Ovary (tissue), 9 donors: Measurements from ENCODE around the gene ABCA2. TPM values are rescaled to one million over a fixed set of nuclear protein-coding genes. Genes with fewer than 3 reads are reported as not detected.
A peak's percentile ranks its signal among the peaks of the same experiment; 100 is the strongest.

Experiments used
- DNase-seq, 5 donors: peaks; one replicate each; pipeline ENCODE4 v3.0.0-alpha.2; 2019 to 2020
- H3K27ac ChIP-seq, 2 donors: fragments of 200-600 bp; one replicate each; pipeline versions ENCODE4 v1.5.1 to v1.8.0; 2019 to 2022
- H3K27me3 ChIP-seq: fragments of 200-600 bp; one replicate; pipeline ENCODE4 v1.8.0; 2022
- H3K36me3 ChIP-seq: fragments of 200-600 bp; sonication (generic); one replicate; pipeline ENCODE4 v1.5.1; 2019
- H3K4me1 ChIP-seq: one replicate; pipeline ENCODE4 v1.8.1; 2013; ENCODE audit warnings: mild to moderate bottlenecking, moderate library complexity; ENCODE audit not compliant: insufficient read depth
- H3K4me3 ChIP-seq: fragments of 200-600 bp; sonication (generic); one replicate; pipeline ENCODE4 v1.5.1; 2017
- H3K9me3 ChIP-seq, 2 donors: fragments of 200-600 bp in 1 of 2; sonication (generic) in 1 of 2; one replicate each; pipeline versions ENCODE4 v1.5.1 to v1.8.1; 2013 to 2019; ENCODE audit warnings: mild to moderate bottlenecking in 1 of 2, moderate library complexity in 1 of 2
- CTCF ChIP-seq, 3 donors: fragments of 450-650 bp in 2 of 3; fragments of 200-600 bp in 1 of 3; IDR thresholded peaks; one replicate each; pipeline versions ENCODE4 v1.5.1 to v1.8.0; 2016 to 2022; ENCODE audit warnings: antibody characterized with exemption in 3 of 3, mild to moderate bottlenecking in 1 of 3
- EP300 ChIP-seq: sonication (generic); formaldehyde crosslinking; IDR thresholded peaks from one replicate; pipeline ENCODE4 v1.6.1; 2017; ENCODE audit warnings: antibody characterized with exemption
- POLR2A ChIP-seq: fragments of 450-650 bp; IDR thresholded peaks from one replicate; pipeline ENCODE4 v1.6.1; 2017; ENCODE audit warnings: antibody characterized with exemption, mild to moderate bottlenecking, moderate library complexity
- WGBS, 3 donors: extraction: QIAGEN DNeasy Blood & Tissue Kit in 1 of 3; methylation state at CpG; one replicate each; pipeline versions ENCODE4 v1.1.5 to v1.1.7; 2013 to 2017; 5-methylcytosine and 5-hydroxymethylcytosine counted together
- intact Hi-C, 4 donors: fragments of 100-400 bp; cut with DNase I; formaldehyde crosslinking; loops; one replicate each; pipeline versions ENCODE4 v1.11.0 to v1.15.1; 2022 to 2023
- polyA plus RNA-seq, 2 donors: library from polyadenylated mRNA; stranded (reverse); fragments of 200-250 nt in 1 of 2; fragments of 350-450 nt in 1 of 2; fragmentation: Illumina TruSeq in 1 of 2; extraction: RNeasy Lipid Tissue Mini Kit (QIAGEN cat#74804) in 1 of 2; gene quantifications; one replicate each; pipeline ENCODE4 v1.2.3, GENCODE V29; 2013 to 2014
- total RNA-seq, 7 donors: library from RNA; depleted of rRNA in 2 of 7; stranded (reverse); fragments of >200 nt in 2 of 7; fragmentation: NEBNext Ultra II Directional in 3 of 7; extraction: Animal tissue kit (Norgen Biotek cat#: 25700) in 3 of 7; gene quantifications; one replicate each; pipeline versions ENCODE4 v1.1.0 to v1.2.4, GENCODE V29; 2016 to 2023
- donor health status: DM: no; HTN: no; CAD: no; lungs with moderate emphysema.
- donor health status: DM: no; HTN: no; CAD: no.
- donor health status: Bipolar disorder and iron deficiency.
- donor health status: DM: yes; HTN: yes; CAD: no.
- donor health status: DM: no; HTN: no; CAD: no.
- donor health status: DM: yes; HTN: yes; CAD: no.

ABCA2 gene
- total and polyA plus RNA-seq, 9 donors = 2.0 to 26.9 (median 12.3) TPM

- no peaks in the 10 kb centered on the region for H3K36me3 ChIP-seq
- H3K4me1 ChIP-seq = peaks cover 6% of the 10 kb centered on the region
- 86 to 92% (median 88%) methylated on average over 16 of the region's 16 CpGs for WGBS, 3 donors
- H3K4me3 ChIP-seq = no peak overlapping the region
- no peak for DNase-seq
- no peak for TF ChIP-seq EP300
- TF ChIP-seq POLR2A = no peak
- no peak for TF ChIP-seq CTCF (IDR thresholded peaks at IDR 0.05)
- H3K27ac ChIP-seq = no peak overlapping the region
- no peaks in the 10 kb centered on the region for H3K9me3 ChIP-seq
- intact Hi-C loops = no loop called here
- no peaks in the 10 kb centered on the region for H3K27me3 ChIP-seq
Observed at GRCh38 chr9:136980669-136981478, 47.2 kb downstream of the ABCA2 start.

GRCh38 chr9:136979769-136980587 is 48.1 kb downstream of the ABCA2 start:
- Histone ChIP-seq H3K27me3 (no peaks in the 10 kb centered on the region), H3K36me3 (no peaks in the 10 kb centered on the region), H3K4me1 (peaks cover 6% of the 10 kb centered on the region), H3K4me3 (no peak overlapping the region), H3K9me3 (no peaks in the 10 kb centered on the region), H3K27ac (no peak overlapping the region)
- TF ChIP-seq EP300 (no peak), POLR2A (peak; percentile 12), CTCF (IDR thresholded peaks at IDR 0.05) (no peak)
- no peak for DNase-seq
- 82 to 85% (median 84%) methylated on average over 26 of the region's 26 CpGs for WGBS, 3 donors
- intact Hi-C loops = no loop called here

GRCh38 chr9:136978865-136979544 is 49.0 kb downstream of the ABCA2 start:
- intact Hi-C loops = no loop called here
- DNase-seq = peak in 1 of 5 donors; percentile 64
- WGBS, 3 donors = 38 to 58% (median 47%) methylated on average over 31 to 41 of the region's 41 CpGs
- Histone ChIP-seq H3K36me3 (no peaks in the 10 kb centered on the region), H3K27me3 (no peaks in the 10 kb centered on the region), H3K4me1 (peaks cover 6% of the 10 kb centered on the region), H3K27ac (no peak overlapping the region), H3K4me3 (no peak overlapping the region), H3K9me3 (no peaks in the 10 kb centered on the region)
- no peak for TF ChIP-seq CTCF (IDR thresholded peaks at IDR 0.05)
- TF ChIP-seq EP300 = no peak
- no peak for TF ChIP-seq POLR2A
